ENCODE measurements around the gene ITPKB.
"Not testable (repeated sequence)": the region's sequence is repeated elsewhere in the genome, so short reads cannot be mapped to it uniquely, and the experiment has no call there.

The ITPKB gene

DNA sequence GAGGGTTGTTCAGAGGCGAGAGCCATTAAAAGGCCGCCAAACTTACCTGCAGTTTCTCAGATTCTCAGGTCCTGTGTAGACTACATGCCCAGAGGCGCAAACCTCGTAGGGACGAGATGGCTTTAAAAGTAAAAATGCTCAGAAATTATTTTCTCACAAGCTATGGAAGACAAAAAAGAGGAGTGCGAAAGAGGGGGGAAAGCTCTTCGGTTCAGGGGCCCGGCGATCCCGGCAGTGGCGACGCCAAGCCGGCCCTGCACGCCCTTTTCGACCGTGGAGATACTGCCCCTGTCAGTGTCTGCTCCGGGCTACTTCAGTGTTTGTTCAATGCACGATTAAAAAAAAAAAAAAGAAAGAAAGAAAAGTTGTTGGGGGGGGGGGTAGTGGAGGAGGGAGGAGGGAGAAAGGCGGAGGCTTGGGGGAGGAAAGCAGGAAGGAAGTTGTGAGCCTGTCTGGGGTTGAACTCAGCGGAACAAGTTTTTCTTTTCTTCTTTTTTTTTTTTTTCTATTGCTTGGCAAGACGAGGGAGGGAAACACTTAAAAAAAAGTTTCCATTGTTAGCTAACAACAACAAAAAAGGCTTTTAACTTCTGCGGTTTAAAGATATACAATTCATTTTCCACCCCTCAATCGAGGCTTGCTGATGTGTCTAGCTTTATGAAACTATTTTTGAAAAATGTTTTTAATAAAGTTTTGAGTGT, at the start of gene ITPKB:
ITPKB (minus strand) TSS at position 288 of the 701 bp plus-strand sequence. CDS start 1,824 bp downstream, outside the sequence.
- peak; percentile 14 for DNase-seq (ENCODE audit: low read depth)

DNA sequence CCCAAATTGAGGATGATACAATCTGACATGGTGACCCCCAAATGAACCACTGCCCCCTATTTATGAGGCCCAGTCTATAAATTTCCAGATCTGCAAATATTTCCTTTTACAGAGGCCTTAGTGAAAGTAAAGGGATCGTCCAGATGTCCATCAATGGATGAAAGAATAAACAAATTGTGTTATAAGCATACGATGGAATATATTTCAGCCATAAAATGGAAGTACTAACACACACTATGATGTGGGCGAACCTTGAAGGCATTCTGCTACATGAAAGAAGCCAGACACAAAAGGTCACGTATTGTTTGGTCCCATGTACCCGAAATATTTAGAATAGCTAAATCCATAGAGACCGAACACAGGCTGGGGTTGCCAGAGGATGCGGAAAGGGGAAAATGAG, 48.6 kb upstream of the ITPKB start:
- no peak for DNase-seq (ENCODE audit: low read depth)

DNA sequence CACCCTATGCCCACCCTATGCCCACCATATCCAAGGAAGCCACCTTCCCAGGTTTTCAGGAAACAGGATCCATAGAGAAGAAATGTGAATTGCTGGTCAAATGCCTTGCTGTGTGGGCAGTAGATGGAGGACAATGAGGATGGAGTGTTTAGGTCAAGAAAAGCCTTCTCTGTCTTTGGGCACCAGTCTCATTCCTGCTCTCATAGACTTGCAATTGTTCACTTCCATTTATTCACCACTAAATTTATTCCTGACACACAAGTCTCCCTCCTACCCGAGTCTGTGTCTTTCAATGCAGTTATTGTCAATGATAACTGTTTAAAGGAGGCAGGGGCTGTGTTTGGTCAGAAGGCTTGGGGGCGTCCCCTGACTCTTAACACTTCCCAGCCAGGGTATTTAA, 48.0 kb upstream of the ITPKB start:
- DNase-seq (ENCODE audit: low read depth), result no peak

DNA sequence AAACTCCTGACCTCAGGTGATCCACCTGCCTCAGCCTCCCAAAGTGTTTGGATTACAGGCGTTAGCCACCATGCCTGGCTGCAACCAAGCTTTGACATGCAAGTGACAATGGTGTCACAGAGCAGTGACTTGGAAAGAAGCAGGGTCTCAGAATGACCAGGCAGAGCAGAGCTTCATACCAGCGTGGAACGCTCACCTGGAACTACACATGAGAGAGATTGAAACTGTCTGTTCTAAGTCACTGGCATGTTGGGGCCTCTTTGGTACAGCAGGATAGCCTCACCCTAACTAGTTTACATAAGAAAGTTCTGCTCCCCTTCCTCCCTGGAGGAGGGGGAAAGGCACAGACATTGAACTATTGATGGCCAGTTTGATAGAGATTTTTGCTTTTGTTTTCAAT, 47.5 kb upstream of the ITPKB start:
- no peak for DNase-seq (ENCODE audit: low read depth)

DNA sequence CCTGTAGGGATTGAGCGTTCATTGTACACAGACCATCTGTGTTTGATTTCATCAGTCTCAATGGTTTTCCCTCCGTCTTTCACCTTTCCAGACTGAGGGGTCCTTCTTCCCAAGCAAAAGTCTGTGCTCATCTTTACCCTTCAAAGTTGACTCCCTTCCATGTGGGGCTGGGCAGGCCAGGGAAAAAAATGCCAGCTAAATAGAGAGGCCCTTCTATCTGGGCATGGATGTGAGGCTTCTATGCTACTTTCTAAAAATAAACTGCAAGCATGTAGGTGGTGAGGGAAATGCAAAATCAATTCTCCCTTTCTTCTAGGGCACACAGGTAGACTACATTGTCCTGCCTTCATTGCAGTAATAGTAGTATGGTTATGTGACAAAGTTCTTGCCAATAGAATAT, 46.7 kb upstream of the ITPKB start:
- DNase-seq (ENCODE audit: low read depth), result no peak

DNA sequence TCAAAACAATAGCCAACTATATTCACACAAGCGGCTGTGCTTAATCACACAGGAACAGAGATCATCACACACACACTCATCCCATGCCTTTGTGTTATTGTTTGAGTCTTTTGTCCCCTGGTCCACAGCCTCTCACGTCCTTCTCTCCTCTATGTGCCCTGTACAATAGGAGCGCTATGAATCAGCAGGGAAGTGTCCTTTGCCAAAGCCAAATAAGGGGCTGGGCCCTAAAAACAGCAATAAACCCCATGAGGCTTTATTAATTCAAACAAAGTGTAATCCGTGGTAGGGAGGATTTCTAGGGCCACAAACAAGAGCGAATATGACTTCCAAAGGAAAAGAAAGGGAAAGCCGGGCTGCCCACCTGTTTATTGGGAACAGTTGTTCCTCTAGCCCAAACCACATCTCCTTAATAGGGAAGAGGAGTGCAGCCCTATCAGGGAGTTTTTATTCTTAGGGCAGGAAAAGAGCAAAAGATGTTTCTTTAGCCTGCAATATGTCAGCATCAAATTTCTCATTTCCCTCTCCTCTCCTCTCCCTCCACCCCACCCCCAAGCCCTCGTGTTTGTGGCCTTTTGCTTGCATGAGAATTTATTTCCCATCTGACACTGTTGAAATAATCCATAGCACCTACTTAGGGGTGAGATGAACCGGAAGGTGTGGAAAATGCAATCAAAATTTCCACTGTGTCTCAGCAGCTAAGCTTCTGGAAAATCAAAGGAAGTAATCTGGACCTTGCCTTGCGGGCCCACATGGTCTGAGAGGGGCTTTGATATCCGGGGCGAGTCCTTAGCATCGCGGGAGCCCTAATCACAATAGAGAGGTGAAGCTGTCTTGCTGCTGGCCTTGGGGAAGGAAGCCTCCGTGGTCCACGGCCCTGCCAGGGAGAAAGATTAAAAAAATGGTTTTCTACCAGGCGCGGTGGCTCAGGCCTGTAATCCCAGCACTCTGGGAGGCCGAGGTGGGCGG, 45.3 kb upstream of the ITPKB start:
- no peak for DNase-seq (ENCODE audit: low read depth)

DNA sequence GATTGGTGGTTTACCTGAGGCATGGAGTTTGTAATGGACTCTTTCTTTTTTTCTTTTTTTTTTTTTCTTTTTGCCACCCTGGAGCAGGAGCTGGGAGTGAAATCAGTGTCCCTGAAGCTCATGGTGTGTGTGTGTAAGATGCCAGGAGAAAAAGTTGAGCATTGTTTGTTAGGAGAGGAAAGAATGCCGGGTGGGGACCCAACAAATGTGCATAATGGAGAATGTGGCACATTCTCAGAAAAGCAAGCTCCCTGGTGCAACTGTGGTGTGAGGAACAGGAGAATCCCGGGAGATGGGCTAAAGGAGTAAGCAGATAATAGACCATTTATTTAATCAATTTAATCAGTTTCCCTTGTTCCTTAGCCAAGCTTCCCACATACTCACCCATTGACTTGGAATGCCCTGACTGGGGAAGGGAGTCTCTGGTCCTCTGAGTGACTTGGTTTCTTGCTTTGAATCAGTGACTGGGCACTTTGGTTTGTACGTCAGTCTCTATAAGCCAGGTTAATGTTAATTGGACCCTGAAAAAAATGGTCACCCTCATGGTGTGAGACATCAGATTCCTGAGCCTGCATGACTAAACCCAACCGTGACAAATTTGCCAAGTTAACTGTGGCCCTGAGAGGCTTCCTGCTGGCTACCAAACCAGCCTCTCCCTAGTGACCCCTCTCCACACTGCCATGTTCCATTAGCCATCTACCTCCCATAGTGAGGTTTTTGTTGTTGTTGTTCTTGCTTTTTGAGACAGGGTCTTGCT, 43.9 kb upstream of the ITPKB start:
- no peak for DNase-seq (ENCODE audit: low read depth)

DNA sequence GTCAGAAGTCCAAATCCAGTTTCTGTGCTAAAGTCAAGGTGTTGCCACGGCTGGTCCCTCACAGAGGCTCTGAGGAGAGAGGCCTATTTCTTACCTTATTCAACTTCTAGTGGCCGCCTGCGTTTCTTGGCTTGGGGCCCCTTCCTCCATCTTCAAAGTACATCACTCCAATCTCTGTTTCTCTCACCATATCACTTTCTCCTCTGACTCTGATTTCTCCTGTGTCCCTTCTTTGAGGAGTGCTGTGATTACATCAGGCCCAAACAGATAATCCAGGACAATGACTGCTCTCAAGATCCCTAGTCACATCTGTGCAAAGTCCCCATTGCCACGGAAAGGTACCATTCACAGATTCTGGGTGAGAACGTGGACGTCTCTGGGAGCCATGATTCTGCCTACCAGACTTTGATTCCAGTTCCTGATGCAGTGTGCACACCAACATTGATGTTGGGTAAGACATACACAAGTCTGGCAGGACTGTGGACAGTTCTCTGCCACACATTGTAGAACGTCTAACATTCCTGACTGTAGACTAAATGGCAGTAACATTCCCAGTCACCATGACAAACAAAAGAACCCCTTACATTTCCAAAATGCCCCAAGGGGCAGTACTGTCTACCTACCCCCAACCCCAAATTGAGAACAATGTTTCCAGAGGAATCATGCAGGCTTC, 43.0 kb upstream of the ITPKB start:
- no peak for DNase-seq (ENCODE audit: low read depth)

DNA sequence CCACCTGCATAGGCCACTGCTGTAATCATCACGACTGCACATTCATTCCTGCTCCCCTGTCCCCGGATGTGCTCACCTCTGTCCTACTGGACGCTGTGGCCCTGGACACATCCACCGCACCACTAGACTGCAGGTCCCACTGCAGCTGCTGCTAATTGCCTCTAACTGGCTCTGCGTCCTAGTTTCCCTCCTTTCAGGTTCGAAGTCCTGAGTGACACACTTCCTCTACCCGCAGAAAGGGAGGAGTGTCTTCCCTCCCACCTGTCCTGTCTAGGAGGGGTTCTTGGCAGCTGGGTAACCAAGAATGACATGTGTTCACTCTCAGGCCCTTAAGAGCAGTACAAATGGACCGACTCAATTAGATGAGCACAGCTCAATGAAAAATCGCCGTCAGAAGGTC, 40.5 kb upstream of the ITPKB start:
- no peak for DNase-seq (ENCODE audit: low read depth)

DNA sequence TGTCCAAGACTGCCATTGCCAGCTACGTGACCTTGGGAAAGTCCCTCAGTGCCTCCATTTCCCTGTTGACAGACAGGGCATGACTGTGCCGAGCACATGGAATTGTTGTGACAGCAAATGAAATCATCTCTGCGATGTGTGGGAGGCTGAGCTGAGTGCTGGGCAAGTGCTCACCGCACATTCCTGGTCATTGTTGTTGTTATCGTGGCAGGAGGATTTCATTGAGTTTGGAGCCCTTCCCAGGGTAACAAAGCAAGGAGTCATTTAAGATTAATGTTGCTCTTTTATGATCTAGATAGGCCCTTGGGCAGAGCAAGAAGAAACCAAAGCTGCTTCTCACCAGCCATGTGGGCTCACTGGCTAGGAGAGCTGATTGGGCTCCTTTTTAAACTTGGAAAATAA, 39.6 kb upstream of the ITPKB start:
- DNase-seq (ENCODE audit: low read depth), result peak; percentile 93

DNA sequence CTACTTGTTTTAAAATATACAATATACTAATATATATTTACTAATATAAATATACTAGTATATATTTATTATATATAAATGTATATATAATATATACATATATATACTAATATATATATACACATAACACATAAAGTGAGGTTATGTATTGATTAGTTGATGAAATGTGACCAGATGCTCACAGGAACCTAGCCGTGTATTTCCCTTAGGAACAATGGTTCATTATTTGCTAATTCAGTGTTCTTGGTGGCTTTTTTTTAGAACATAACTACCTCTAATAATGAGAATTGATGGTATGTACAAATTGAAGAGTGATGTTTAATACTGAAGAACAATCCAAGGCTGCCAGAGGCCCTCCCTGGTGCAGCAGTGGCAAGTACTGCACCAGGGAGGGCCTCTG, 37.9 kb upstream of the ITPKB start:
- no peak for DNase-seq (ENCODE audit: low read depth)

DNA sequence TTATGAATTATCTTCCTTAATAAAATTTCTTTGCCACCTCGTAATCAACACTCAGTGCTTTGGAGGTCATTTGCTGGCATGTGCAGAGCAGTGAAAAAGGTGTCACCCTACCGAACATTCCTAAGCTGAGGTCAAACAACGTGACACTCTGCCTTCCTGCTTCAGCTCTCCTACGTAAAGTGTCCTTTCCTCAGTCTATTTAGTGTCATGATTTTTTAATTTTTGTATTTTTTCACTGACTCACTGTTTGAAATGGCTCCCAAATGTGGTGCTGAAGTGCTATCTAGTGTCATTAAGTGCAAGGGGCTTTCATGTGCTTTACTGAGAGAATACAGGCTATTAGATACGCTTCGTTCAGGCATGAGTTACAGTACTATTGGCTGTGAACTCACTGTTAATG, 37.0 kb upstream of the ITPKB start:
- DNase-seq (ENCODE audit: low read depth), result no peak

DNA sequence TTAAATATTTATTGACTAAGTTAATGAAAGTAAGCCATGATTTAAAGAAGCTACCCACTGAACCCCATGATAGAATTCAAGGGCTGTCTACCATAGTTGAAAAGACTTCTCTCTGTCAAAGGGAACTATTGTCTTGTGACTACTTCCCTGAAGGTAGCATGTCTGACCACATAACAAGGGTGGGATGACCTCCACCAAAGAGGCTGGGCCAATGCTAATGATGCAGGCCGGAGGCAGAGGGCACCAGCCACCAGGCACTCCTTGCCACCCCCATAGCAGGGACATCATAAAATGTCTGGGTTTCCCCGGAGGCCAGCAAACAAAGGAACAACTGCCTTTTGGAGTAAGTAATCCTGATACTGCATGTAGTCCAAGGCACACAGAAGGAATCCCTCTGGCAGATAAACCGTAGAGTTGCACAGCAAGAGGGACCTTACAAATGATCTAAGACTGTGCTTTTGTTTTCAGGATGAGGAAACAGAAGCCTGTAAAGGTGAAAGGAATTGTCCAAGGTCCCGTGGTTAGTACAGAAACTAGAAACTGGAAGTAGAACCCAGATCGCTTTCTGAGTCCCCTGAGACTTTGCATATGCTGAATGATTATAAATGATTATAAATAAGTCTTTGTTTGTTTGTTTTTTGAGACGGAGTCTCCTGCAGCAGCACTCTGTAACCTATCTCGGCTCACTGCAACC, 33.5 kb upstream of the ITPKB start:
- DNase-seq (ENCODE audit: low read depth), result no peak

DNA sequence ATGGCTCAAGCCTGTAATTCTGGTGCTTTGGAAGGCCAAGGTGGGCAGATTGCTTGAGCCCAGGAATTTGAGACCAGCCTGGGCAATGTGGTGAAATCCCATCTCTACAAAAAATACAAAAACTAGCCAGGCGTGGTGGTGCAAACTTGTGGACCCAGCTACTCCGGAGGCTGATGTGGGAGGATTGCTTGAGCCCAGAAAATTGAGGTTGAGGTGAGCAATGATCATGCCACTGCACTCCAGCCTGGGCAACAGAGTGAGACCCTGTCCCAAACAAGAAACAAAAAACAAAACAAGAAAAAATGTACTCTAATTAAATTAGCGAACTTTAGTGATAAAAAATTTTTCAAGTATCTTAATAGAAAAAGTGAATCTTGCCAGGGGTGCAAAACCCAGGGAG, 28.1 kb upstream of the ITPKB start:
- not testable (repeated sequence) for DNase-seq (ENCODE audit: low read depth)

DNA sequence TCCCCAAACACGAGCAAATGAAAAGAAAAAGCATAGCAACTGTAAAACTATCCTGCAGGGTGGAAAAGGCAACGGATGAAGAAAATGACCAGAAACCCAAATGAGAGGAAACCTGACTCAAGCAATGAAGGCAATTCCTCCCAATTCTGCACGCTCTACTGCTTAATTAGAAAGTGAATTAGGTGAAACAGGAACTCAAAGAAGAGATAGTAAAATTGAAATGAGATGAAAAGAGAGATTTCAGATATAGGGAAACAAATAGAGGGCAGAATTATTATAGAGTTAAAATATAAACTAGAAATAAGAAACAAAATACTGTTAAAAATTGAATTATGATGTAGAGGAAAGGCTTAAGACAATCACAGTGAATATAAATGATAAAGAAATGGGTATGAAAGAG, 27.5 kb upstream of the ITPKB start:
- DNase-seq (ENCODE audit: low read depth), result no peak

DNA sequence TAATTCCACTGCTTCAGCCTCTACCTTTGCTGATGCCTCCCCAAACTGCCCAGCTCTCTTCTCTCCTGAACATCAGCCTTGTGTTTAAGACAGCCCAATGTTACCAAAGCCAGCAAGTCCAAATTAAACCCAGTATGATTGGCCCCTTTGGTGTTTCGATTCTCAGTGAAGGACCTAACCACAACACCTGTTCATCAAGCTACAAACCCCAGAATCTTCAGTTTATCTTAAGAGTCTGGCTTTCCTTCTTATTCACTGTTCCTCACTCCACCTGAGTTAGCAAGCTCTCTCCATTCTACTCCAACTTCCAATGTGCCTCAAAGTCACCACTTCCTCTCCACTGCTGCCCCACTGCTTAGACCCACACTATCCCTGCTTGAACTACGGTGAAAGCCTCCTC, 25.5 kb upstream of the ITPKB start:
- no peak for DNase-seq (ENCODE audit: low read depth)

DNA sequence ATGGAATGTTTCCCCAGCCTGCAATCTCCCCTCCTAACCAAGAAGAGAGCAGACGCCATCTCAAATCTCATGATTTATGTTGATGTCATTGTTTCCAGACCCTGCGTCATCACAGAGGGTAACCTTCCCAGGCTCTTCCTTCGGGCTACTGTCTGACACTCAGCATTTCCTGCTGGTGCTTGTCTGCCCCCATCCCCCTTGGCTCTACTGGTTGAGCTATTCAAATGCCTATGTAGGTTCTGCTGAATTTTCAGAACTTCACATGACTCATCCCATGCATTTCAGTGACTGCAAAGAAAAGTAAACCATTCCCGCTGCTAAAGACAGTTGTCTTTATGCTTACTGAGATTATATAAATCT, 24.8 kb upstream of the ITPKB start:
- DNase-seq (ENCODE audit: low read depth), result peak; percentile 65

DNA sequence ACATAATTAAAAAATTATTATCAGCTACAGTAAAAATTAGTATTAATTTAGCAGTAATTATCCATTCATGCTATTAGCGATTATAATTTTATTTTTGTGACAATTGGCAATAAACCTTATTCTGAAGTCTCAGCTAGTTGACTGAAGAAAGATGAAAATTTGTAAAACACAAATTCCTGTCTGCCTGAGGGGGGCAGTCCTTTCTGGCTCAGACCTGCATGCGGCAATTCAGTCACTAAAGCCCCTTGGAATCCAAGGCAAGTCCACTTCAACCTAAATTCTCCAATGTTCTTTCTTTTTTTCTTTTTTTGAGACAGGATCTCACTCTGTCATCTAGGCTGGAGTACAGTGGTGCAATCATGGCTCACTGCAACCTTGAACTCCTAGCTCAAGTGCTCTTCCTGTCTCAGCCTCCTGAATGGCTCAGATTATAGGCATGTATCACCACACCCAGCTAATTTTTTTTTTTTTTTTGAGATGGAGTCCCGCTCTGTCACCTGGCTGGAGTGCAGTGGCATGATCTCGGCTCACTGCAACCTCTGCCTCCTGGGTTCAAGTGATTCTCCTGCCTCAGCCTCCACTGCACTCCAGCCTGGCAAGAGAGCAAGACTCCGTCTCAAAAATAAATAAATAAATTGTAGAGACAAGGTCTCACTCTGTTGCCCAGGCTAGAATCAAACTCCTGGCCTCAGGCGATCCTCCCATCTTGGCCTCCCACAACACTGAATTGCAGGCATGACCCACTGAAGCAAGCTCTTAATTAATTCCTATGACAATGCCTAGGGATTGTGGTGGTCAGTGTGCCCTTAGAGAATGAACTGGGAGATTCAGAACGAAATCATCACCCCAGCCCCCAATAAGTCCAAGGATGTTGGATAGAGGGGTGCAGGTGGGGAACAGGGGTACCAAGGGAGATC, 24.2 kb upstream of the ITPKB start:
- no peak for DNase-seq (ENCODE audit: low read depth)

DNA sequence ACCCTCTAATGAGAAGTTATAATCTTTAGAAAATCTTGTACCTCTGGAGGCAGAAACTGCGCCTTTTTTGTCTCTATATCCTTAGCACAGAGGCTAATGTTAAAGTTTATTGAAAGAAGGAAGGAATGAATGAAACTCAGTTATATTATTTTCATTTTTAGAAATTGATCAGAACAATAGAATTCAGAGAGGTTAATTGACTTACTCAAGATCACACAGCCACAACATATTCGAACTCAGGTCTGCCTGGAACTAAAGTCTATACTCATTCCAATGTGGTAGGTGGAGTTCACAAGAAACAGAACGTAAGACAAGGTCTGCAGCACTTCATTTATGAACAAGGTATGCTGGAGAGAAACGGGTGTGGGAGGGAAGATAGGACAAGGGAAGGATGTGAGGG, 23.0 kb upstream of the ITPKB start:
- DNase-seq (ENCODE audit: low read depth), result no peak

DNA sequence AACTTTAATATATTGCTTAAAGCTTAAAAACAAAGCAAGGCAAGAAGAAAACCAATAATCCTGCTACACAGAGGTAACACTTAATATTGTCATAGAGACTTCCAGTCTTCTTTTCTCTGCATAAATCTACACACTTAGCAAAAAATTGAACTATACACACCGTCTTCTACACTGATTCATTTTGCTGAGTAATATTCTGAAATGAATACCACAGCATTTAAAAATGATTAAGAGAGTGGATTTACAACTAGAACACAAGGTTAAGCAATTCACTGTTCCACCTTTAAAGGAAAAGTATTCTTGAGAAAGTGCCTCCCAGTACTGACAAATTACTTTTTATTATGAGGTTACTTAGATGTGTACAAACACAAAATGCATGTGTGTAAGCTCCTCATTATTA, 22.2 kb upstream of the ITPKB start:
- no peak for DNase-seq (ENCODE audit: low read depth)
